Effector CD8-positive, alpha-beta T cell (primary cell): ENCODE data around the gene SLC6A12.
"Not testable (repeated sequence)": the region's sequence is repeated elsewhere in the genome, so short reads cannot be mapped to it uniquely, and the experiment has no call there.

ENCODE experiments used
- DNase-seq: peaks from one replicate; lab custom pipeline; 2025; lab: John Stamatoyannopoulos, UW

The SLC6A12 gene

DNA sequence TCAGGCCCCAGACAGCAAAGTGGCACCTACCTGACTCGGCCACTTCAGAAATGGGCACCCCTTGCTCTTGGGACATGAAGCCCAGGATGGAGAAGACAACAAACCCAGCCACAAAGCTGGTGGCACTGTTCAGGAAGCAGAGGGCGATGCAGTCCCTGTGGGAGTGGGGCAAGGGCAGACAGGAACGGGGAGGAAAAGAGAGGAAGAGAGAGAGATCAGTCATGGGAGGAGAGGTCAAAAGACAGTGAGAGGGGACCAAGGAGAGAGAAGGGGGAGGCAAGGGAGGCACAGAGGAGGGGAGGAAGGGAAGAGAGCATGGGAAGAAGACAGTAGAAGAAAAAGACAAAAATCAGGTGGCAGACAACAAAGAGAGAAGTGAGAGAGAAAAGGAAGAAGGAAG is 16.6 kb downstream of the SLC6A12 start:
- no peak for DNase-seq

DNA sequence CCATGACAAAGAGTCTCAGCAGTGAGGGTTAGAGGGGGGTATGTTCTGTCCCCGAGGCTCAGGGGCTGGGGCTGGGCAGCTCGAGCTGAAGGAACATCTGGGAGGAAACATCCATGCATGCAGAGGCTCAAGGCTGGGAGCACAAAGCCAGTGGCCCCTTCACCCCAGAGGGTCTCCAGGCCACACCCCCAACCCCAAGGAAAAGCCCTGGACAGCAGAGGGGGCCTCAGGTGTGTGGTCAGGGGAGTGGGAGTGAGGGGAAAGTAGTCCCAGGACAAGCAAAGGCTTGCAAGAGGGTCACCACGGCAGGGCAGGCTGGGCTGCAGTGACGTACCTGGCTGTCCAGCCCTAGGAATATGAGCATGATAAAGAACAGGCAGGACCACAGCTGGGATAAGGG is 17.5 kb downstream of the SLC6A12 start:
- DNase-seq: no peak

DNA sequence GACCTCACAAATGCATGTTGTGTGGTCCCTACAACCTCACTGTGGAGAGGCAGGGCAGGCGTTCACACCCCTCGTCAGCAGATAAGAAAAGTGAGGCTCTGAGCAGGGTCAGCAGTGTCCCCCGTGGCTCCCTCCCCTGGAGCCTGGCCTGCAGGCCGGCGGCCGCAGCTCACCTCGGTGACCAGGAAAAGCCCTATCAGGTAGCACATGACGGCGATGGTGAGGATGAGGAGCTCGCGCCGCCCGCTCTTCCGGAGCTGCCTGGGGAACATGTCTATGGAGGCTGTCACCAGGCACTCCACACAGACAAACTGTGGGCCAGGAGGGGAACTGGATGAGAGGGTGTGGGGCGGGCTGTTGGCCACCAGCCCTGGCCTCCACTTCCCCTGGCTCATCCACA is 18.0 kb downstream of the SLC6A12 start:
- DNase-seq: no peak

DNA sequence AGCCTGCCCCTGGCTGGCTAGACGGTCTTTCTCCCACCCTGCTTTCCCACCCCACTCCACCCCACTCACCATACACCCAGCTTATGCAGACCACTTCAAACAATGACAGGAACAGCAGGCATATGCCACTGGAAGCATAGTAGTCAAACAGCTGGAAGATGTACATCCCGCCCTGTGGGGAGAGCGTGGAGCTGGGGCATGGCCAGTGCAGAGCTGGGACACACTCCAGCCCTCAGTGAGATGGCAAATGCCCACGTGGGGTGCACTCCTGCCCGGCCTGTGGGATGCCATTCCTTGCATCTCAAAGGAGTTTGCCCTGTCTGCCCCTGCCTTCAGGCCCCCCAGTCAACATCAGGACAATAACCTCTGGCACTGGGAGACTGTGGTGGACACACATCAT is 18.8 kb downstream of the SLC6A12 start:
- DNase-seq: no peak

DNA sequence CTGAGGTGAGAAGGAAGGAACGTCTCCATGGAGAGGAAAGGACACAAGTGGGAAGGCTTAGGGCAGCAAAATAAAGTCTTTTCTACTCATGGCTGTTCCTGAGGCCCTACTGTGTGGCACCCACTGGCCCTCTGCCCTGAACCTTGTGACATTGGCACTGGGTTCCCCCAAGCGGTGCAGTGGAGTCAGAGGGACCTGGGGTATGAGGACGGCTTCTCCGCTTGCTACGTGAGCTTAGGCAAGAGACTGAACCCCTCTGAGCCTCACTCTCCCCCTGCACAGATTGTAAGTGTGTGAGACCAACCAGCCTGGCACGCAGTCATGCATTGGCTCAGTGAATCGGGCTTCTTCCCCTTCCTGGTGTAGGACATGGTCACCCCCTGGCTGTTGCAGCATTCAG is 19.7 kb downstream of the SLC6A12 start:
- no peak for DNase-seq

DNA sequence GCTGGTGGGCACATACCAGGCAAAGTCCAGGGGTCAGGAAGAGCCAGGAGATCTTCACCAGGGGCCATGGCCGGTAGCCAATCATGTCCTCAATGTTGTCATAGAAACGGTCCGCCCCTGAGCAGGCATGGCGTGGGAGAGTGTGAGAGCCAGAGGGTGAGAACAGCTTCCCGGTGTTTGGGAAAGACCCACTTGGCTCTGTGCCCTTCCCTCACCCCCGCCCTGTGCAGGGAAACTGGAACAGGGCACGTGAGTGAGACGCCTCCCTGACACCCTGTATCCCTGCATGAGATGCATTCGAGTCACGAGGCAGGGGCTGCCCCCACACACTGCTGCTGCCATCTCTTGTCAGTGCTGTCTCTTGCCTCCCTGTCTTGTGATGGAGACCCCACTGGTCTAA is 20.7 kb downstream of the SLC6A12 start:
- no peak for DNase-seq

DNA sequence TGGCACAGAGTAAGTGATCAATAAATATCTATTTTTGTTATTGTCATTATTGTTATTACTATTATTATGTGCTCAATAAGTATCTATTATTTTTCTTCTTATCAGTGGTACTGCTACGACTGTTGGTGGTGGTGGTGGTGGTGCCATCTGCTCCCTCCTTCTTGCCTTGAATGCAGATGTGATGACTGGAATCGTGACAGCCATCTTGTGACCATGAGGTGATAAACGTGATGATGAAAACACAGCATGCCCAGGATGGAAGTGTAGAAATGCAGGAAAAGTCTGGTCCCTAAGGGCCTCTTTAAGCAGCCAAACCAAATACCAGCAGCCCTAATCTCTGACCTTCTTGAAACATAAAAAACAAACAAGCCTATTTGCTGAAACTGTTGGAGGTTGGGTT is 22.4 kb downstream of the SLC6A12 start:
- no peak for DNase-seq

DNA sequence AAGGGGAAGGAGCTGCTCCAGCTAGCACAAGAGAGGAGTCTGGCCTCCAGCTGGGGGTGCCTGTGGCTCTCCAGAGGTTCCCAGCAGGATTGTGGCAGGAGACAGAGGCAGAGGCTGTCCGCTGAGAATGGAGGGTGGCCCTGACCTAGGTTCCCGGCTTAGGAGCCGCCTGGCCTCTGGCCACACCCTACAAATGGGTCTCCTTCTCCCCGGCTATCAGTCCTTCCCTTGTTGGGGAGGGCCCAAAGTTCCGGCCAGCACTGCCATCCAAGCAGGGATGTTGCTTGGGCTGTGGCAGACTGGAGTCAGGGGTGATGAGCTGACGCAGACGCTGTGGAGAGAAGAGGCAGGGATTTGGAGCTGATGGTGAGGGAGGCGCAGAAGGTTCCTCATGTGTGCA is 23.1 kb downstream of the SLC6A12 start:
- no peak for DNase-seq

DNA sequence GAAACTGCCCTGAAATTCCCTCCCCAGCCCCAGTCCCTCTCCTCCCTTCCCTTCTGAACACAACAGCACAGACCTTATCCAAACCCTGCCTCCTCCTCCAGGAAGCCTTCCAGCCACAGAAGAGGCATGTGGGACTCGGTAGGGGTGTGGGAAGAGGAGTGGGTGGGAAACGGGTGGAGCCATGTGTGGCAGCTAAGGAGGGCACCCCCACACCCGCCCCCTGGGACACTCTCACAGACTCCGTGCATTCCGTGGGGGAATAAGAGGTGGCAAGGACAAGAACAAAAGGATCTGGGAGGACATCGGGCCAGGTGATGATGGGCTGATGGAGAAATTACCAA is 24.4 kb downstream of the SLC6A12 start:
- DNase-seq: no peak

DNA sequence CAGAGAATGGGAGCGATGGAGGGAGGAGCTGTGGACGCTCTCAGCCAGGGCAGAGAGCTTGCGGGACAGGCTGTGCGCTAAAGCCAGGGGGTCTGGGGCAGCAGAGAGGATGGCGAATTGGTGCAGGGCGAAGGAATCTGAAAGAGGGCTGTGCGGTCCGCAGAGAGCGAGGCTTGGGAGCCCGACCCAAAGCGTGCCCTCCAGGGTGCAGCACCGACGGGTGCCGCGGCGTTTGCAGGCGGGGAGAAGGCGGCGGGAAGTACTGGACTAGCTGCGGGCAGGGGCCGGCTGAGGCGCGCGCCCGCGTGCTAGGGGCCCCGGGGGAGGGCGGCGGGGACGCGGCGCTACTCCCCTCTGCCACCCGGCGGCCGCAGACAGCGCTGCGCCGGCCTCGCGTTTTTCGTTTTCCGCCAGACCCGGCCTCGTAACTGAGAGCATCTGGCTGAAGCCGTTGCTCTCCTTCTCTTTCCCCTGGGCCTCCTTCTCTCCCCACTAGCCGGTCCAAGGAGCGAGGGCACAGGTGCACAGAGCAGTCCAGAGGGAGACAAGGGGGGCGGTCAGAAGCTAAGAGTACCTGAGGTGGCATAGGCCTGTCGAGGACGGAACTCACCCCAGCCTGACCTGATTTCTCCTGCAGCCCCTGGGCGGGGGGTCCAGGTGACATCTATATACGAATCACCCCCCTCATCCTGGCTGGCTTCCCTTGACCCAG is 24.9 kb downstream of the SLC6A12 start:
- DNase-seq: no peak

DNA sequence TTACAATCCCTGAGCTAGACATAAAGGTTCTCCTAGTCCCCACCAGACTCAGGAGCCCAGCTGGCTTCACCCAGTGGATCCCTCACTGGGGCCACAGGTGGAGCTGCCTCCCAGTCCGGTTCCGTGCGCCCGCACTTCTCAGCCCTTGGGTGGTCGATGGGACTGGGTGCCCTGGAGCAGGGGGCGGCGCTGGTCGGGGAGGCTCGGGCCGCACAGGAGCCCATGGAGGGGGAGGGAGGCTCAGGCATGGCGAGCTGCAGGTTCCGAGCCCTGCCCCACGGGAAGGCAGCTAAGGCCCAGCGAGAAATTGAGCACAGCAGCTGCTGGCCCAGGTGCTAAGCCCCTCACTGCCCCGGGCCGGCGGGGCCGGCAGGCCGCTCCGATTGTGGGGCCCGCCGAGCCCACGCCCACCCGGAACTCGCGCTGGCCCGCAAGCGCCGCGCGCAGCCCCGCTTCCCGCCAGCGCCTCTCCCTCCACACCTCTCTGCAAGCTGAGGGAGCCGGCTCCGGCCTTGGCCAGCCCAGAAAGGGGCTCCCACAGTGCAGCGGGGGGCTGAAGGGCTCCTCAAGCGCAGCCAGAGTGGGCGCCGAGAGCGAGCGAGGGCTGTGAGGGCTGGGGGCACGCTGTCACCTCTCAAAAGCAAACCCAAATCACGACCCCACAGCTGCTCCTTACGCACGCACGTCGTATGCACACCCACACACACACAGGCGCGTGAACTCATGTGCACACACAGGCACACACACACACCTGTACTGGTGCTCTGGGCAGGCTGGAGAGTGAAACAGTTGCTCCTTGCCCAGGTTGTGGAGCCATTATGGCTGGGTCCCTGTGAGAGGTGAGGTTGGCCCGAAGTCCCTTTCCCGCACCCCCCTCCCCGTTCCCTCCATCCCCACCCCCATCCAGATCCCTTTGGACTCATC is 25.7 kb downstream of the SLC6A12 start:
- not testable (repeated sequence) for DNase-seq

DNA sequence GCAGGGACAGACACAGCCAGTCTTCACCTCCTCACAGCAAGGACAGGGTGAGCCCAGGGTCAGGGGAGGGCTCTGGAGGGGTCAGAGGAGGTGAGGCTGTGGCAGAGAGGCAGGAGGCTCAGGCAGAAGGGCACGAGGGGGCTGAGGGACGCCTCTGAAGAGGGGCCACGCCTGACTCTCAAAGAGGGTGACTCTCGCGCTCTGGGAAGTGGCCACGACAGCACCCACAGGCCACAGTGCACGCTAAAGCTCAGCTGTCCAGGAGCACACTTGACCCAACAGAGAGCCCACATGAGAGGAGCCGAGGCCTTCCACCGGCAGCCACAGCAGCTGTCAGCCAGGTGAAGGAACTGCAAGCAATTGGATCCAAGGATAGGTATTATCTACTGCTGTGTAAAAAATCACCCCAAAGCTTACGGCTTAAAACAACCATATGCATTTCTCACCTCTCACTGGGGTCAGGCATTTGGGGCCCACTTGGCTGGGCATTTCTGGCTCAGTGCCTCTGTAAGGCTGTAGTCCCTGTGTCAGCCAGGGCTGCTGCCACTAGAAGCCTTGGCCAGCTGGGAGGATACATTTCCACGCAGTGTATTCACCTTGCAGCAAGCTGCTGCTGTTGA is 27.8 kb downstream of the SLC6A12 start:
- DNase-seq: no peak

DNA sequence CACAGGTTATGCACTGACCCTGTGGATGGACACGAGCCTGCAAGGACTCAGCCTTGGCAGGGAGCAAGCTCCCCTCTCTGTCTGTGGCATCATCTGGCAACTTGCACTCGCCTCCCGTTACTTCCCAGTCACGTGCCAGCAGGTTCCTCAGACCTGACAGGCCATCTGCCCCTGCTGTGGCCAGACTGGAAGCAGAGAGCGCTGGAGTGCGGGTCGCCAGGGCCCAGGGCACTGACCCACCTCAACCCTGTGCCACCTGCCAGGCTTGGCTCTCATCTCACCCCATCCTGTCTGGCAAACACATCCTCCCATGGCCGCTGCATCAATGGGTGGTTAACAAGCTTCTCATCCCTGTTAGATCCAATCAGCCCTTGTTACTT is 28.4 kb downstream of the SLC6A12 start:
- no peak for DNase-seq

DNA sequence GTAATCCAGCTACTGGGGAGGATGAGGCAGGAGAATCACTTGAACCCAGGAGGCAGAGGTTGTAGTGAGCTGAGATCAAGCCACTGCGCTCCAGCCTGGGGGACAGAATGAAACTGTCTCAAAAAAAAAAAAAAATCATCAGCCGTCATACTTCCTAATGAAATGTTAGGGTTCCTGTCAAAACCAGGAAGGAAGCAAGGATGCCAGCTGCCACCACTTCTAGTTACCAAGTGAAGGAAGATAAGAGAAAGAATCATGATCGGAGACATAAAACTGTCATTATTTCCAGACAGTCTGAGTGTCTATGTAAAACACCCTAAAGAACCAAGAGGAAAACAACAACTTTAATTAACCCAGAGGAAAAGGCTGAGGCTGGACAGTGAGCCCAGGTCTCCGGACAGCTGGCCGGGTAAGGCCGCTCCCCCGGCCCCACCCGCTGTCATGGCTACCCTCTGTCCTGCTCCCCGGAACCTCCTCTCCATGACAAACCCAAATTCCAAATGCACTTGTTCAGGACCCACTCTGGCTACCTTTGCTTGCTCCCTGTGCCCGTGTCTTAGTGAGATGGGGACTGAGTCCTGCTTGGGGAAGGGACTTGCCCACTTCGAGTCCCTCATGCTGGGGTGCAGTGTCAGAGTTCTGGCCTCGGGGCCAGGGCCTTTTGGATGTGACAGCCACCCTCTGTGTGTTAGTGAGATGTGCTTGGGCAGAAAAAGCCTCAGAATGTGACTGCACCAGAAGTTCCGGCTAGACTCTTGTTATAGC is 29.0 kb downstream of the SLC6A12 start:
- DNase-seq: no peak

DNA sequence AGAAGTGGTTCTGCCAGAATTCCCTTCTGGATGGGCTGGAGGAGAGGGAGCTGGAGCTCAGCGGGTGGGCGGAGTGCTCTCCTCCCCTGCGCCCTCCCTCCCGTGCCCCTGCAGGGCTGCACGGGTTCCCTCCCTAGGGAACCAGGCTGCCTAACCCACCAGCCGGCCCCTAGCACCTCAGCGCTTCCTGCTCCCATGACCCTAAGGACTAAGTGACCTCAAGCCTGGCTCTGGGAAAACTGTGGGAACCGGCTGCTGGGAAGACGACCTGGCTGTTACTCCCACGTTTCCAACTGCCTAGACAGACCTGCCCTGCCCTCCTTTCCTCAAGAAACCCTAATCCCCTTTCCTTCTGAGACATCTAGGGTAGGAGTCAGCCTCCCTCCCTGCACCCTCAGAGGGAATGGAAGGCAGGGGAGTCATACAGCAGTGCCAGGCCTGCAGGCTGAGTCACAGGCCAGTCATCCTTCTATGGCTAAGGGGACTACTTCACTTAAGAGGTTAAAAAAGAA is 31.5 kb downstream of the SLC6A12 start:
- no peak for DNase-seq

DNA sequence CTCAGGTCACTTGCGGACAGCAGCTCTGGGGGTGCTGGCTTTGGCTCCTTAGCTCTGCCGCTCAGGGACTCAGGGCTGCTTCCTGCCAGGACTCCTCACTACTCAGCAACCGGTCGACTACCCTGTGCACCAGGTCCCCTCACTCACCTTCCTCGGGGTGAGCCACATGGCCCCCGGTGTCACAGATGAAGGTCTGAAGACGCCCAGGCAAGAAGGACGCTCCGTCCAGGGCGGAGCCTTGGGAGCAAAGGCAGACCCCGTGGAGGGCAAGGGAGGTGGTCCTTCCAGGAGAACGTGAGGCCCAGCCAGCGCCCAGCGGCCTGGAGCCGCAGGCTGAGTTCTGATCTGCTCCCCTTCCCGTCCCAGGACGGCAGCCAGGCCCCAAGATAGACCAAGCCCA is 32.0 kb downstream of the SLC6A12 start:
- no peak for DNase-seq

DNA sequence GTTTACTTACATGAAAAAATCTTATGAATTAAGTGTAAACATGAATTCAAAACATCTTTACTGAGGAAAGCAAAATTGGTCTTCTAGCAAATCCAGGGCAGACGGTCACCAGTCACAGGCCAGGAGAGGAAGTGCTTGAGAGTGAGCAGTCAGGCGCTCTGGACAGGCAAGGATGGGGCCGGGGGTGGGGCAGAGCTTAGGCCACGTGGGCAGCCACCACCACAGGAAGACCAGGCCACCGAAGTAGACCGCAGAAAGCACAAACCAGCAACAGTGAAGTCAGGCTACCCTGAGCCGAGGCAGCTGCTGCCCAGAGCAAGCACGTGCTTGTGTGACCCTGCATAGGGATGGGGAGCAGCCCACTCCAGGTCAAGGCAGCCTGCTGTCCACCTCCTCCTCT is 33.5 kb downstream of the SLC6A12 start:
- no peak for DNase-seq

DNA sequence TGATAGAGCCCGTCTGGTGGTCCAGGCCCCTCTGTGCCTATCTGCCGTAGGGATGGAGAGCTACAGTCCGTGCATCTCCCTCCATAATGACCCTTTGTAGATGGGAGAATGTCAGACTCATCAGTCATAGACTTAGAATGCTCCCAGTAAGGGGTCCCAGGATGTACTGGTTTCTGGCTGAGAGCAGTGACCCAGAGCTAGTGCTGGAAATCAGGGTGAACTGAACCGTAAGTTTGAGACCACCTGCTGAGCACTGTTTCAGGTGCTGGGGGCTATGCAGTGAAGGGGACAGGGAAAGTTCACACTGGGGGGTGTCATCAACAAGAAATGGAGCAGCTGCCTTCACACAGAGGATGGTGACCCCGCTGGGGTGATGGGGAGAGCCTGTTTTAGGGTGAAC is 34.1 kb downstream of the SLC6A12 start:
- DNase-seq: no peak

DNA sequence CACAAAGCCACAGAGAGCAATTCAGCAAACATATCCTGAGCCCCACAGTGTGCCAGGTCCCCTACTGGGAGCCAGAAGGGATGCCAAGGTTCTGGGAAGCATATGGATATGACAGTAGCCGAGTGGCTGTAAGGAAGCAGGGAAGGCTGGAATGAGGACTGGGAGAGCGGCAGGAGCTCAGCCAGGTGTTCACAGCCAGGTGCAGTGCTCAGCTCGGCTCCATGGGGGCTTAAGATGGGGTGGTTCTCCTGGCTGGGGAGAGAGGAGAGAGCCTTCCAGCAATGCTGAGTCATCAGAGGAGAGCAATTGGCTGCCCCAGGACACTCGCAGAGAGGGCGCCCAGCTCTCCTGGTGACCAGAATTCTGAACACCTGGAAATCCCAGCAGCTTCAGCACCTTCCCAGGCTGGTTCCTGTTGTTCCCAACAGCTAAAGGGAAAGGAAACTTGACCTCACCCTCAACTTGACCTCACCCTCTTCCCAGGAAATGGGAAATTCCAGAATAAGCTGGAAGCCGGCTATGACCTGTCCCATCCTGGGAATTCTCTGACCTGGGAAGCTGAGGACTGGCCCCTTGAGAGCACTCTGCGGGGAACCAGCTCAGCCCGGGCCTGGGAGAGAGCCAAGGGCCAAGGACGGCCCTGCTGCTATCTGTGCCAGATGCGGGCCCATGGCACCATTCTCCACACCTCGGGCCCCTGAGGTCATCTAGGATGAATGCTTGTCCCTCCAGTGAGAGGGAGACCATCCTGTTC is 34.6 kb downstream of the SLC6A12 start:
- DNase-seq: no peak

DNA sequence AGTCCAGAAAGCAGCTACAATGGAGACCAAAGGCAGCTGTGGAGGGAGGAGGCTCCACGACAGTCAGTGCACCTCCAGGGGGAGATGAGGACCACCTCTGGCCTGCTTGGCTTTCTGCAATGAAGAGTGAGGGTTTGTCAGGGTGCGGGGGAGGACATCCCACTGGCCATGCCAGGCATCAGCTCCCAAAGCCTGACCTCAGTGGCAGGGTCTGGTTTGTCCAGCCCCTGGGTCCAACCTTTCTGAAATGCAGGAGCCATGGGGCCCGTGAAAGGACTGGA is 35.2 kb downstream of the SLC6A12 start:
- no peak for DNase-seq

DNA sequence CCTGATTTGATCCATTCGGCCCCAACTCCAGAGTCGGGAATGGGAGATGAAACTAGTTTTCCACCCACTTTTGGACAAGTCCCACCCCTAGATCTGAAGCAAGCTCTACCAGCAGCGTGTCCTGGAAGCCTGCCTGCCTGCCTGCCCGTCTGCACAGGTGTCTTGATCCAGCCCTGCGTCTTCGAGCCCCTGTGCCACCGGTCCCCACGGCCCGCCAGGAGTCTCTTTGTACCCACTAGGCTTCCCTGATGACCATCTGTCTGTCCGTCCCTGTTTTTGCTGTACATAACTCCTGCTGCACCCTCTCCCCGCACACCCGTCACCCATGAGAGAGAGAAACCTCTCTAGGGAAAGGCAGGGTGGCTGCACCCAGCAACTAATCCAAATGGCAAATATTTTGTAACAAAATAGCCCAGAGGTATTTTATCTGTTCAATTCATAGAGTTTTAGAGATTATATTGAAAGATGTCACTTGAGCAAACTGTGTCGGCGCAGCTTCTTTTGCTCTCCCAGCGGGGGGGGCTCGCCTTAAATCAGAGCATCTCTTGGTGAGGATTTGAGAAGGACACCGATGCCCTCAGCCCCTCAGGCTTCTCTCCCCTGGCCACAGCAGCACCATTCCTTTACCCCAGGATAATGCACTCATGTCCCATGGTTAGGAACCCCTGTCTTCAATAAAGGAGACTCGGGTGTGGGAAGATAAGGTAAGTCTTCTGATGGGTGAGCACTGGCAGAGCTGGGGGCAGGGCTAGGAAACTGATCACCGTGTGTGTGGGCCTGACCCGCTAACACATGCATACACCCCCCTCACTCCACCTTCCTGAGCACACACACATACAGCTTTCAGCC is 35.8 kb downstream of the SLC6A12 start:
- DNase-seq: no peak
